ENCODE results near the gene EEF2KMT. TPM values are rescaled to one million over a fixed set of nuclear protein-coding genes. Genes with fewer than 3 reads are reported as not detected.
"Not testable (repeated sequence)": the region's sequence is repeated elsewhere in the genome, so short reads cannot be mapped to it uniquely, and the experiment has no call there.

The EEF2KMT gene
- total and polyA plus RNA-seq, 2 of the 8 experiments (the other 6 are each of a cell fraction or from before 2014, with no cell fraction given): 35.8 to 37.0 TPM

GRCh38 chr16:5088086-5088790, 9.4 kb downstream of the EEF2KMT start:
- H2AFZ ChIP-seq (ENCODE audit: low read length); H3K27ac ChIP-seq (ENCODE audit: low read depth, low read length); H4K8ac ChIP-seq (ENCODE audit: extremely low read depth, insufficient read depth, low read length); H4K5ac ChIP-seq (ENCODE audit: insufficient read length, low read depth, low read length); H2BK5ac ChIP-seq (ENCODE audit: low read depth, low read length); H4K20me1 ChIP-seq (replicated peaks in 1 of 2; ENCODE audit: control insufficient read depth in 1 of 2, insufficient read depth in 2 of 2, low read length in 2 of 2); H2BK20ac ChIP-seq (ENCODE audit: low read length); H3K79me2 ChIP-seq (ENCODE audit: control insufficient read depth in 1 of 2, insufficient read depth in 2 of 2, low read length in 2 of 2); H2BK12ac ChIP-seq (ENCODE audit: low read depth, low read length); H2BK120ac ChIP-seq (replicated peaks; ENCODE audit: low read depth, low read length); H3K23me2 ChIP-seq (ENCODE audit: low read depth, low read length); H3K4me2 ChIP-seq (ENCODE audit: insufficient read depth in 1 of 2, low read depth in 2 of 2, low read length in 2 of 2); H3K14ac ChIP-seq (ENCODE audit: insufficient read length); H3K4me1 ChIP-seq (replicated peaks in 1 of 4; ENCODE audit: control insufficient read depth in 3 of 4, insufficient read depth in 4 of 4, low read length in 3 of 4); H4K91ac ChIP-seq (replicated peaks; ENCODE audit: insufficient read length, low read length); H3K56ac ChIP-seq (replicated peaks; ENCODE audit: insufficient read length, low read depth, low read length); DNase-seq (ENCODE audit: low read depth in 1 of 2, low spot score in 2 of 2); H2BK15ac ChIP-seq (ENCODE audit: low read length); H3K9me3 ChIP-seq (ENCODE audit: insufficient read depth in 2 of 2, low read depth in 1 of 2, low read length in 1 of 2); H3K9ac ChIP-seq (replicated peaks in 1 of 4; ENCODE audit: extremely low read depth in 1 of 4, low read depth in 3 of 4, low read length in 3 of 4); H2AK5ac ChIP-seq (ENCODE audit: low read depth, low read length); FAIRE-seq; H3K4ac ChIP-seq (replicated peaks; ENCODE audit: insufficient read length, low read depth, low read length); H3K79me1 ChIP-seq (ENCODE audit: low read depth, low read length); H3K4me3 ChIP-seq (ENCODE audit: extremely low read depth in 1 of 4, insufficient read depth in 2 of 4, low read depth in 3 of 4, low read length in 4 of 4); H3K18ac ChIP-seq (ENCODE audit: extremely low read depth, low read length); H3K23ac ChIP-seq (ENCODE audit: insufficient read length); H3K27me3 ChIP-seq (replicated peaks in 1 of 4; ENCODE audit: control insufficient read depth in 3 of 4, extremely low read depth in 1 of 4, insufficient read depth in 3 of 4, low read length in 3 of 4): not testable (repeated sequence)
- 98% methylated on average over 16 of the region's 18 CpGs; no CpG with 5 or more reads in 1 of the 2 experiments for WGBS, 2 experiments (ENCODE audit: extremely low coverage in 1 of 2, insufficient coverage in 1 of 2, insufficient read length in 1 of 2, insufficient replicate concordance in 2 of 2, low coverage in 1 of 2, low lambda C conversion rate in 2 of 2, missing lambda C conversion rate in 1 of 2)
- ChIA-PET CTCF (ENCODE audit: partially characterized antibody) (interaction anchor here (1.3 to 27.9 kb wide), 3 partner anchors 13 to 63 kb away, joined by 3 to 625 read pairs (median 20); partner anchors contain the start of gene C16orf89), POLR2A (ENCODE audit: partially characterized antibody) (interaction anchor here (0.8 to 1.9 kb wide), 7 partner anchors 10 to 83 kb away, joined by 3 to 6 read pairs (median 3); no protein-coding TSS in a partner anchor)
- peaks cover 4 to 28% (median 5%) of the 10 kb centered on the region in 4 experiments; a peak in 5 of 8 replicates for H3K36me3 ChIP-seq (ENCODE audit: control insufficient read depth in 2 of 4, insufficient read depth in 4 of 4, low read length in 3 of 4)

Measured in H1 (cell line).